ENCODE data around the gene EPB41L5.

DNA sequence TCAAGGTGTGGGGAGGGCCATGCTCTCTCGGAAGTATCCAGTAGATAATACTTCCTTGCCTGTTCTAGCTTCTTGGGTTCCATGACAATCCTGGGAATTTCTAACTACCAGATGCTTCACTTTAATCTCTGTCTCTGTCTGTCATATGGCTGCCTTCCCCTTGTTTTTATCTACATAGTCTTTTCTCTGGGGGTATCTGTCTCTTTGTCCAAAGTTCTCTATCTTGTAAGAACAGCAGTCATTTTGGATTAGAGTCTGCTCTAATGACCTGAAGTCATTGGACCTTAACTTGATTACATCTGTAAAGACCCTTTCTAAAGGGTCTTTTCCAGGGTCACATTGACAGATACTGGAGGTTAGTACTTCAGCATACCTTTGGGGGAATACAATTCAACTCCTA is 11.4 kb upstream of the EPB41L5 start:
- TF ChIP-seq, protein P1, sequence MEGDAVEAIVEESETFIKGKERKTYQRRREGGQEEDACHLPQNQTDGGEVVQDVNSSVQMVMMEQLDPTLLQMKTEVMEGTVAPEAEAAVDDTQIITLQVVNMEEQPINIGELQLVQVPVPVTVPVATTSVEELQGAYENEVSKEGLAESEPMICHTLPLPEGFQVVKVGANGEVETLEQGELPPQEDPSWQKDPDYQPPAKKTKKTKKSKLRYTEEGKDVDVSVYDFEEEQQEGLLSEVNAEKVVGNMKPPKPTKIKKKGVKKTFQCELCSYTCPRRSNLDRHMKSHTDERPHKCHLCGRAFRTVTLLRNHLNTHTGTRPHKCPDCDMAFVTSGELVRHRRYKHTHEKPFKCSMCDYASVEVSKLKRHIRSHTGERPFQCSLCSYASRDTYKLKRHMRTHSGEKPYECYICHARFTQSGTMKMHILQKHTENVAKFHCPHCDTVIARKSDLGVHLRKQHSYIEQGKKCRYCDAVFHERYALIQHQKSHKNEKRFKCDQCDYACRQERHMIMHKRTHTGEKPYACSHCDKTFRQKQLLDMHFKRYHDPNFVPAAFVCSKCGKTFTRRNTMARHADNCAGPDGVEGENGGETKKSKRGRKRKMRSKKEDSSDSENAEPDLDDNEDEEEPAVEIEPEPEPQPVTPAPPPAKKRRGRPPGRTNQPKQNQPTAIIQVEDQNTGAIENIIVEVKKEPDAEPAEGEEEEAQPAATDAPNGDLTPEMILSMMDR (IDR thresholded peaks at IDR 0.05; ENCODE audit: poor library complexity): no peak
- TF ChIP-seq EZH2 (IDR thresholded peaks at IDR 0.05; ENCODE audit: borderline replicate concordance) (no peak), EZH2phosphoT487 (IDR thresholded peaks at IDR 0.05; ENCODE audit: low read depth, severe bottlenecking, unreplicated experiment) (no peak)

All from hepatocyte (in vitro differentiated cells).